BLaER1 treated with 17β-estradiol and CSF1 and Interleukin-3, amounts not matched to agents 10 nM and 100 nM (cell line): Measurements from ENCODE around the gene IFNA13.
"Not testable (repeated sequence)": the region's sequence is repeated elsewhere in the genome, so short reads cannot be mapped to it uniquely, and the experiment has no call there.

Experiments
- H3K27ac ChIP-seq, 11 experiments: shearing (Covaris generic); formaldehyde crosslinking; 2 replicates each; pipeline ENCODE4 v1.8.1; 2022
- H3K27me3 ChIP-seq, 11 experiments: shearing (Covaris generic); formaldehyde crosslinking; 2 replicates each; pipeline ENCODE4 v1.8.1; 2022
- H3K36me3 ChIP-seq, 11 experiments: shearing (Covaris generic); formaldehyde crosslinking; 2 replicates each; pipeline ENCODE4 v1.8.1; 2022
- H3K4me1 ChIP-seq, 10 experiments: shearing (Covaris generic); formaldehyde crosslinking; 2 replicates each; pipeline ENCODE4 v1.8.1; 2022
- H3K4me2 ChIP-seq, 11 experiments: shearing (Covaris generic); formaldehyde crosslinking; 2 replicates each; pipeline ENCODE4 v1.8.1; 2022
- H3K4me3 ChIP-seq, 10 experiments: shearing (Covaris generic); formaldehyde crosslinking; 2 replicates each; pipeline ENCODE4 v1.8.1; 2022
- H3K9ac ChIP-seq, 11 experiments: shearing (Covaris generic); formaldehyde crosslinking; 2 replicates each; pipeline ENCODE4 v1.8.1; 2022
- H3K9me3 ChIP-seq, 11 experiments: shearing (Covaris generic); formaldehyde crosslinking; replicated peaks in 1 of 11; 2 replicates each; pipeline ENCODE4 v1.8.1; 2022
- H4K20me1 ChIP-seq, 11 experiments: shearing (Covaris generic); formaldehyde crosslinking; 2 replicates each; pipeline ENCODE4 v1.8.1; 2022
- Cebpa-rat ChIP-seq, 11 experiments: shearing (Covaris generic); IDR thresholded peaks; 2 replicates each; pipeline ENCODE4 v1.8.1; 2022

The IFNA13 gene

DNA sequence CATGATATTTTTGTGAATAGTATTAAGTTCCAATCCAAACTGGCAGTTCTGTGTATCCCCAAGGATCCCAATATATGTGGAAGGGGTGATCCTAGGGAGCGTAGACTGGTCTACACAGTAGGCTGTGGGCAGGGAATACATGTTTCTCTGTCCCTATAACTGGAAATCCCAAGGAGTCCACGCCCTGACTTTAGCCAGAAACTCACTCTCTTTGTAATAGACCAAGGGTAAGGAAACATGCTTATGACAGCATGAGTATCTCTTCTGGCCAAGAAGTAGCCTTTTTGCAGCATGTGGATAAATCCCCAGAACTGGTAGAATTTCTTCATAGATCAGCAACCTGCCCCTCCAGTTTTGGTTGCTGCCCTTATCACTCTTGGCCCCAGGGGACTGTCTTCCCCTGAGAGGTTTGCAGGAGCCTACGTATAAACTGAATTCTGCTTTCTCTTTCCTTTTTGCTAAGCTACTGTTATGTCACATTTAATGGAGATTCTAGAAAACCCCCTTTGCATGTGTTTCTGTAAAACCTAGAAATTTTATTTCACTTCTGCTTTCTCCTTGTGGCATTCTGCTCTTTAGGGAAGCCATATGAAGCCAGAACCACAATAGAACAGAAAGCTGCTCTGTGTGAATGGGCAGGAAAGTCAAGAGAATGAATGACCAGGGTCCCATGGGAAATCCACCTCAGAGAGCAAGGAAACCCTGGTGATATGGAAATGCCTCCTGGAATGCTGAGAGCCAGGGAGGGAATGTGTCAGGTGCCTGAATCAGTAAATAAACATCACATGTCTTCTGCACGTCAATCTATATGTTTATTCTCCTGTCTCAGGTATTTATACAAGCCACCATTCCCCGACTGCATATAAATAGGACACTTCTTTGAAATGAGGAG lies 13.8 kb upstream of the IFNA13 start:
- Histone ChIP-seq H3K27ac (no peak overlapping the region), H3K27me3 (peaks cover 0 to 93% (median 0%) of the 10 kb centered on the region in 11 experiments; a peak in 8 of 22 replicates), H3K9me3 (peaks cover 0 to 7% (median 0%) of the 10 kb centered on the region in 11 experiments; a peak in 3 of 22 replicates), H3K4me3 (peak overlapping the region in 5 of 10 experiments; percentile 9 to 32 (median 31); a peak in 4 of 20 replicates), H3K36me3 (no peaks in the 10 kb centered on the region), H3K4me1 (peaks cover 24 to 42% (median 35%) of the 10 kb centered on the region in 10 experiments), H4K20me1 (peaks cover 0 to 23% (median 5%) of the 10 kb centered on the region in 11 experiments; a peak in 11 of 22 replicates), H3K4me2 (peak overlapping the region; percentile 53 to 91 (median 75)), H3K9ac (no peak overlapping the region)
- peak in 2 of 11 experiments; percentile 16 to 23; a peak in 2 of 22 replicates for TF ChIP-seq Cebpa-rat (IDR thresholded peaks at IDR 0.05)

DNA sequence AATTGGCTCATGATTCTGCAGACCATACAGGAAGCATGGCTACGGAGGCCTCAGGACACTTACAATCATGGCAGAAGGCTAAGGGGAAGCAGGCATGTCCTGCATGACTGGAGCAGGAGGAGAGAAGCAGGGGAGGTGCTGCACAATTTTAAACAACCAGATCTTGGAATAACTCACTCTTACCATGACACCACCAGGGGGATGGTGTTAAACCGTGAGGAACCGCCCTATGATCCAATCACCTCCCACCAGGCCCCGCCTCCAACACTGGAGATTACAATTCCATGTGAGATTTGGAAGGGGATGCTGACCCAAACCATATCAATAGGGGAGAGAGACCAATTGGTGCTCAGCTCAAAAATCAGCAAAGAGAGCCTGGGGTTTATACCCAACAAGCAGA lies 3.6 kb upstream of the IFNA13 start:
- H3K9ac ChIP-seq, H3K27ac ChIP-seq, H3K4me1 ChIP-seq, H3K36me3 ChIP-seq, H4K20me1 ChIP-seq, H3K4me2 ChIP-seq, H3K4me3 ChIP-seq: not testable (repeated sequence)
- peaks cover 0 to 16% (median 3%) of the 10 kb centered on the region in 11 experiments; a peak in 8 of 22 replicates for H3K9me3 ChIP-seq
- peaks cover 0 to 57% (median 0%) of the 10 kb centered on the region in 11 experiments; a peak in 4 of 22 replicates for H3K27me3 ChIP-seq

DNA sequence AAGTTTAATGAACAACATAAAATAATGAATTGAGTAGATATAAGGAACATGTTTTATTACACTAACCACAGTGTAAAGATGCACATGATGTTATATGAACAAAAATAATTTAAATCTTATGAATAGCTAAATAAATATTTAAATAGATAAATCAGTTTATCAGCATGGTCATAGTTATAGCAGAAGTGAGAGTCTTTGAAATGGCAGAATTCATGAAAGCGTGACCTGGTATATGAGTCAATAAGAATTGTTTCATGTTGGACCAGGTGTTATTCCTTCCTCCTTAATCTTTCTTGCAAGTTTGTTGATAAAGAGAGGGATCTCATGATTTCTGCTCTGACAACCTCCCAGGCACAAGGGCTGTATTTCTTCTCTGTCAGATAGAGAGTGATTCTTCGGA lies 688 bp downstream of the IFNA13 start:
- peaks cover 0 to 71% (median 0%) of the 10 kb centered on the region in 11 experiments; a peak in 4 of 22 replicates for H3K27me3 ChIP-seq
- not testable (repeated sequence) for H3K27ac ChIP-seq, H3K4me3 ChIP-seq, H4K20me1 ChIP-seq, H3K9me3 ChIP-seq, H3K9ac ChIP-seq, H3K4me2 ChIP-seq, H3K36me3 ChIP-seq, H3K4me1 ChIP-seq

DNA sequence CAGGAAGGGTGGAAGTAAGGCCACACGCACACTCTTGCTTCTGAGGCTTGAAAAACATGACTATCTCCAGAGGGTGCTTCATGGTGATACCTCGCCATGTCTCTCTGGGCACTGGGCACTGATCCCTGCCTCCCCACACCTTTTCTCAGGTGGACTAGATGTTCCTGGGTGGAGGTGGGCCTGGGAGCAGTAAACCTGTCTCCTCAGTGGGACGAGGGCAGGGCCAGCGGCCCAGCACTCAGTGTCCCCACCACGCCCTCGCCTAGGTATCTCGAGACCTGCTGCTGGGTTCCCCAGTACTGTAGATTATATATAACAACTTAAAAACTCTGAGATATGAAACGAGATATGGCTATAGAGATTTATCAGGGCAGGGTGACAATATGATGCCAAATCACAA lies 5.6 kb downstream of the IFNA13 start:
- H3K36me3 ChIP-seq = no peaks in the 10 kb centered on the region
- no peak for TF ChIP-seq Cebpa-rat (IDR thresholded peaks at IDR 0.05)
- no peak overlapping the region for H3K9ac ChIP-seq
- H3K27ac ChIP-seq = no peak overlapping the region
- no peaks in the 10 kb centered on the region for H3K9me3 ChIP-seq
- H3K4me1 ChIP-seq = peaks cover 9 to 15% (median 13%) of the 10 kb centered on the region in 10 experiments; a peak in 19 of 20 replicates
- H4K20me1 ChIP-seq = no peaks in the 10 kb centered on the region
- H3K4me3 ChIP-seq = no peak overlapping the region
- peaks cover 0 to 81% (median 0%) of the 10 kb centered on the region in 11 experiments; a peak in 4 of 22 replicates for H3K27me3 ChIP-seq
- no peak overlapping the region for H3K4me2 ChIP-seq

DNA sequence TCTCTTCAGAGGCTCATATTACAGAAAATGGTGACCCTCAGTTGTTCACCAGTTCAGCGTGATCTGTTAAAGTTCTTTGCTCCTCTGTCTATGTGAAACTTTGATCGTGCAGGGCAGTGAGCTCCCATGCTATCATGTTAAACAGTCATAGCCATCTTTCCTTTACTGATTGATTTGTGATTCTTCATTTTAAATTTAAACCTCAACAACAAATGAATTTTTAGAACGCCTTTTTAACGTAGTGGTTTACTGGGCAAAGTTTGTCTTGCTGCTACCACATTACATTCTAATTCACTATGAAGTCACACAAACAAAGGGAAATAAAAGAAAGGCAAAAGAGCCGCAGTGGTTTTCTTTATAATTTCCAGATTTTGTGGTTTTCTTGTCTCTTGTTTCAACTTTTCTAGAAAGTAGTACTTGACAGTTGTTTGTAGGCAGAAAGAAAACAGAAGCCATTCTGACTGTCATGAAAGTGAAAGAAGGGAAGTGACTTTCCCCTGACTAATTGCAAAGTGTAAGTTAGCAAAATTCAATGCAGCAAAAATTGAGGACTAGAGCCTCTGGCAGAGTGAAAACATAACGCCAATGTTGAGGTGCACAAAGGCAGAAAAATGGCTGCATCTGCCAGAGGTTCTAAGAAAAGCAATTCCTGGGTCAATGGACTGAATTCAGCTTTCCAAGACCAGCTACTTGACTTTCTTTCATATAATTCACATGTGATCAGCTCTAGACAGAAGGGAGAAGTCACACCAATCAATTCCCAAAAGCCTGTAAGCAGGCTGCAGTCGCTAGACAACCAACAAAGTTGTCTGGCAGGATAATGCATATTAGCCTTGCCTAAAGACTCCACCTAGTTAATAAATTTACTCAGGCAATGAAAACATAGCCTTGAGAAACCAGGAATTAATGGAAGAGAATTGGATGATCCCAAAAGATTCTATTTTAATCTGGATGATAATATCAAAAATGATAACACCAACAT lies 10.1 kb downstream of the IFNA13 start:
- no peaks in the 10 kb centered on the region for H3K36me3 ChIP-seq
- H4K20me1 ChIP-seq = no peaks in the 10 kb centered on the region
- peaks cover 0 to 69% (median 0%) of the 10 kb centered on the region in 11 experiments; a peak in 4 of 22 replicates for H3K27me3 ChIP-seq
- H3K9me3 ChIP-seq = peaks cover 7 to 15% (median 11%) of the 10 kb centered on the region in 11 experiments; a peak in 21 of 22 replicates
- TF ChIP-seq Cebpa-rat (IDR thresholded peaks at IDR 0.05) = no peak
- H3K9ac ChIP-seq = no peak overlapping the region; a peak in 1 of 22 replicates
- H3K4me3 ChIP-seq = no peak overlapping the region
- no peak overlapping the region; a peak in 1 of 22 replicates for H3K27ac ChIP-seq
- H3K4me2 ChIP-seq = peak overlapping the region; percentile 26 to 78 (median 53); a peak in 21 of 22 replicates
- H3K4me1 ChIP-seq = peaks cover 9 to 18% (median 14%) of the 10 kb centered on the region in 10 experiments; a peak in 19 of 20 replicates

DNA sequence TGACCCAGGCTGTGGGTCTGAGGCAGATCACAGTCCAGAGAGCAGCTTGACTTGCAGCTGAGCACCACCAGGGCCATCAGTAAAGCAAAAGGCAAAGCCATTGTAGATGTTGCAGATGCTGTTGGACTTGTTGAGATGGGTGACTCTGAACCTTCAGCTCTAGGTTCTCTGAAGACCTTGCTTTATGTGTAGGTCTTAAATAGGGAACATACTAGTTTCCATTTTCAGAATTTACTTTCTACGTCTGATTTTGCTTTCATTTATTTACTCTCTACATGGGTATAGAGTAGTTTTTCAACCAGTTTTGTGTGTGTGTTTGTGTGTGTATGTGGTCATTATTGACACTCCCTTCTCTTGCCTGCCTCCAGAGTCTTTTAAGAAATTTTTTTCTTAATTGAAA lies 17.1 kb downstream of the IFNA13 start, which contains the start of gene IFNA6:
Gene IFNA6, minus strand, starts transcription at position 101 of the 400 bp plus-strand sequence. Its CDS starts 0 bp downstream, at position 101.
- Histone ChIP-seq H3K4me1 (no peaks in the 10 kb centered on the region), H3K27me3 (peaks cover 0 to 58% (median 0%) of the 10 kb centered on the region in 11 experiments; a peak in 4 of 22 replicates), H4K20me1 (no peaks in the 10 kb centered on the region), H3K9me3 (peaks cover 7 to 20% (median 15%) of the 10 kb centered on the region in 11 experiments), H3K27ac (no peak within 1 kb of the TSS), H3K9ac (no peak within 1 kb of the TSS), H3K4me2 (no peak within 1 kb of the TSS), H3K36me3 (no peaks in the 10 kb centered on the region), H3K4me3 (no peak within 1 kb of the TSS)
- TF ChIP-seq Cebpa-rat (IDR thresholded peaks at IDR 0.05) = no peak

DNA sequence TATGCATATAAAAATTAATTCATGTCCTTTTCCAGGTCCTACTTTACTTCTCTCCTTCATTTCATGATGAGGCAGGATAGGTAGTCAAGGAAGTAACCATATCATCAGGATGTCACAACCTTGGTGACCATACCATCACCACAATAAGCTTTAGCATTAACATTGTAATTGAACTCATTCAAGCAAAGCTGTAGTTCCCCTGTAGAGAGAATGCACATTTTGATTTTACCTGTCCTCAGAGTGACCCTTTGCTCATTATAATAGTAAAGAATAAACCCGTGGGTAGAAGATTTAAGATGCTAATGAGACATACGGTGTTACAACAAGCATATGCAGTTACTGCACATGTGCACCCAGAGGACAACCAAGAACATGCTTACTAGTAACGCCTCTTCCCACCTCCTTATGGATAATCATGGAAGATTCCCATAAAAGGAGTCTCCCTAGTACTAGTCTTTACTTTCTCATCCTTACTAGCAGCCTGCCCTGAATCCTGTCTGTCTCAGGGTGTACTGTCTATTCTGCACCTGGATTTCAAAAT lies 19.4 kb downstream of the IFNA13 start:
- Histone ChIP-seq H3K27ac (no peak overlapping the region), H3K9me3 (peaks cover 8 to 22% (median 15%) of the 10 kb centered on the region in 11 experiments; a peak in 21 of 22 replicates), H3K4me1 (peaks cover 0 to 5% (median 0%) of the 10 kb centered on the region in 10 experiments; a peak in 2 of 20 replicates), H3K36me3 (no peaks in the 10 kb centered on the region), H3K4me2 (no peak overlapping the region), H3K4me3 (no peak overlapping the region), H3K9ac (no peak overlapping the region), H3K27me3 (peaks cover 0 to 64% (median 0%) of the 10 kb centered on the region in 11 experiments; a peak in 4 of 22 replicates), H4K20me1 (no peaks in the 10 kb centered on the region)
- TF ChIP-seq Cebpa-rat (IDR thresholded peaks at IDR 0.05) = no peak

DNA sequence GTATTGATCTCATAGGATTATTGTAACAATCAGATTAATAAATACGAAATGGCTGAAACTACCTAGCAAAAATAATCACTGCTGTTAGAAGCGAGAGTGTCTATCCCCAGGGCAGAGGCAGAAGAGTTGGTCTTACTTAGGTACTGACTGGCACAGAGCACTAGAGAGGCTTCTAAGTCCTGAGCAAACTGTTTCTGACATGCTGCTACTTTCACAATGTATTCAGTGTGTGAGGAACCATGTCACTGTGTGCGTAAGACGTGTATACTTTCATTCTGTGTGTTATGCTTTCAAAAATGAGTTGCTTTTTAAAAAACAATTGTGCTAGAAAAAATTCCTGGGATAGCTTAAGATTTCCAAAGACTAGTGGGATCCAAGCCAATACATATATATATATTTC lies 27.1 kb downstream of the IFNA13 start:
- TF ChIP-seq Cebpa-rat (IDR thresholded peaks at IDR 0.05) = no peak
- H3K9ac ChIP-seq = no peak overlapping the region
- no peaks in the 10 kb centered on the region for H3K36me3 ChIP-seq
- peaks cover 7 to 22% (median 16%) of the 10 kb centered on the region in 11 experiments; a peak in 21 of 22 replicates for H3K9me3 ChIP-seq
- no peak overlapping the region for H3K4me3 ChIP-seq
- no peaks in the 10 kb centered on the region for H4K20me1 ChIP-seq
- H3K27me3 ChIP-seq = peaks cover 0 to 66% (median 0%) of the 10 kb centered on the region in 11 experiments; a peak in 4 of 22 replicates
- H3K27ac ChIP-seq = no peak overlapping the region
- peaks cover 0 to 7% (median 1%) of the 10 kb centered on the region in 10 experiments; a peak in 5 of 20 replicates for H3K4me1 ChIP-seq
- H3K4me2 ChIP-seq = no peak overlapping the region
